HT1080 (cell line): Measurements from ENCODE around the gene ST6GALNAC1. TPM values are rescaled to one million over a fixed set of nuclear protein-coding genes. Genes with fewer than 3 reads are reported as not detected.
A peak's percentile ranks its signal among the peaks of the same experiment; 100 is the strongest.
"Not testable (repeated sequence)": the region's sequence is repeated elsewhere in the genome, so short reads cannot be mapped to it uniquely, and the experiment has no call there.

Experiments
- DNase-seq: peaks from one replicate; pipeline ENCODE4 v3.0.0-alpha.2; 2015; ENCODE audit warnings: low read depth
- total RNA-seq: library from RNA; depleted of rRNA; stranded (reverse); fragments of >200 nt; shearing (Covaris generic); gene quantifications from 2 replicates; pipeline ENCODE4 v1.2.3, GENCODE V29; 2014

Gene ST6GALNAC1
- total RNA-seq, 1 experiment from 2014 or later = not detected

DNA sequence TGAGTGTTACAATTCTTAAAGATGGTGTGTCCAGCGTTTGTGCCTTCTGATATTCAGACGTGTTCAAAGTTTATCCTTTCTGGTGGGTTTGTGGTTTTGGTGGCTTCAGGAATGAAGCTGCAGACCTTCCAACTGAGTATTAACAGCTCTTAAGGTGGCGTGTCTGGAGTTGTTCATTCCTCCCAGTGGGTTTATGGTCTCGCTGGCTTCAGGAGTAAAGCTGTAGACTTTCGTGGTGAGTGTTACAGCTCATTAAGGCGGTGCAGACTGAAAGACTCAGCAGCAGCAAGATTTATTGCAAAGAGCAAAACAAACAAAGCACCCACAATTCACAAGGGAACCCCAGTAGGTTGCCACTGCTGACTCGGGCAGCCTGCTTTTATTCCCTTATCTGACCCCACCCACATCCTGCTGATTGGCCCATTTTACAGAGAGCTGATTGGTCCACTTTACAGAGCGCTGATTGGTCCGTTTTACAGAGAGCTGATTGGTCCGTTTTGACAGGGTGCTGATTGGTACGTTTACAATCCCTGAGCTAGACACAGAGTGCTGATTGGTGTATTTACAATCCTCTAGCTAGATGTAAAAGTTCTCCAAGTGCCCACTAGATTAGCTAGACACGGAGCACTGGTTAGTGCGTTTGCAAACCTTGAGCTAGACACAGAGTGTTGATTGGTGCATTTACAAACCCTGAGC is 29.3 kb downstream of the ST6GALNAC1 start:
- DNase-seq = not testable (repeated sequence)

DNA sequence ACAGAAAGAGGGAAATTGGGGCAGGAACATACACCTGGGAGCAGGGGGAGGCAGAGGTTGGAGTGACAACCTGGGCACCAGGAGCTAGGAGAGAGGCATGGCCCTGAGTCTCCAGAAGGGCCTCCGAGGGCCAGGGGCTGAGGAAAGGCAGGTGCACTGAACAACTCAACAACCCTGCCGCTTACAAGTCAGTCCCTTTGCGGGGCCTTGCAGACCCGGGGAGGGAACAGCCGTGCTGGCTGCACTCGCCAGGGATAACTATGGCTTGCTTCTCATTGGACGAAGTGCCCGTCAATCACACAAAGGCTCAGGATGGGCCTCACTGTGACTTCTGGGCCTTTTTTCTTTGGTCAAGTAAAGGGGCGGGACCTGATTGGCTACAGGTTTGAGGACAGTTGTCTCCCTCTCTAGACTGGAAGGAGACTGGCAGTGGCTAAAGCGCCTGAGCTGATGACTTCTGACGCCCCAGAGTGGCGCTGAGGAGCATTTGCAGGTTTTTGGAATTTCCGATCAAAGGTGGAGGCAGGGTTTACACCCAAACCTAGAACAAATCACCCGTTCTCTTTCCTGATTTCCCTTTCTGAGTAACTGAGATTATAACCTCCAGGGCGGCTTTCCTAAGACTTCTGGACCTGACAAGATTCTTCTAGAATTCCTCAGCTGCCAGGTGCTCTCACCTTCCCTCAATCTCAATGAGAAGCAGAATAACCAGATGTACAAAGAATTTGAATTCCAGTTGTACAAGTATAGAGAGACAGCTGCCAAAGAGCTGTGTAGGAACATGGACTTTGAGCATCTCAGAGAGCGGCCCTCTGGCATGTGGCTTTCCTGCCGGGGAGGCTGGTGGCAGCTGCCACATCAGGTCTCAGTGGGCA is 30.3 kb downstream of the ST6GALNAC1 start:
- peak; percentile 36 for DNase-seq

DNA sequence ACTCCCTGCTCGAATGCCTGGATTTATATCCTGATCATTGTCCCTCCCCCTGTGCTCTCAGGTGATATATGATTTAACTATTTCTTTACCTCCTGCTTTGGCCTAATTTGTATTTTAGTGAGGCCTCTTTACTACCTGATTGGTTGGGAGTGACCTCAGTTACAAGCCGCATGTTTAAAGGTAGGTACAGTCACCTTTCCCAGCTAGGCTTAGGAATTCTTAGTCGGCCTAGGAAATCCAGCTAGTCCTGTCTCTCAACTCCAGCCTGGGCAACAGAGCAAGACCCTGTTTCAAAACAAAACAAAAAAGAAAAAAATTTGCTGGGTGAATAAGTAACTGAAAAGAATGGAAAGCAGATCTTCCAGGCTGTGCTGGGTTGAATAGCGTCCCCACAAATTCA is 31.1 kb downstream of the ST6GALNAC1 start:
- no peak for DNase-seq

DNA sequence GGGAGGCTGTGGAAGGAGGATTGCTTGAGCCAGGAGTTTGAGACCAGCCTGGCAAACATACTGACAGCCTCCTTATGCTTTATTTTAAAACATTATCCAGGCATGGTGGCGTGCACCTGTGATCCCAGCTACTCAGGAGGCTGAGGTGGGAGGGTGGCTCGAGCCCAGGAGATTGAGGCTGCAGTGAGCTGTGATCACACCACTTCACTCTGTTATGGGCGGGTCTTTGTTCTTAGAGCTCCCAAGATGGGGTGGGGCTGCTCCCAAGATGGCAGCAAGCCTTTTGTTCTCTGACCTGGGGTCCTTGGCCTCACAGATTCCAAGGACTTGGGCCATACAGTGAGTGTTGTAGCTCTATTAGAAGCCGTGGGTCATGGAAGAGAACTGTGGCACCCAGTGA is 31.8 kb downstream of the ST6GALNAC1 start:
- no peak for DNase-seq

DNA sequence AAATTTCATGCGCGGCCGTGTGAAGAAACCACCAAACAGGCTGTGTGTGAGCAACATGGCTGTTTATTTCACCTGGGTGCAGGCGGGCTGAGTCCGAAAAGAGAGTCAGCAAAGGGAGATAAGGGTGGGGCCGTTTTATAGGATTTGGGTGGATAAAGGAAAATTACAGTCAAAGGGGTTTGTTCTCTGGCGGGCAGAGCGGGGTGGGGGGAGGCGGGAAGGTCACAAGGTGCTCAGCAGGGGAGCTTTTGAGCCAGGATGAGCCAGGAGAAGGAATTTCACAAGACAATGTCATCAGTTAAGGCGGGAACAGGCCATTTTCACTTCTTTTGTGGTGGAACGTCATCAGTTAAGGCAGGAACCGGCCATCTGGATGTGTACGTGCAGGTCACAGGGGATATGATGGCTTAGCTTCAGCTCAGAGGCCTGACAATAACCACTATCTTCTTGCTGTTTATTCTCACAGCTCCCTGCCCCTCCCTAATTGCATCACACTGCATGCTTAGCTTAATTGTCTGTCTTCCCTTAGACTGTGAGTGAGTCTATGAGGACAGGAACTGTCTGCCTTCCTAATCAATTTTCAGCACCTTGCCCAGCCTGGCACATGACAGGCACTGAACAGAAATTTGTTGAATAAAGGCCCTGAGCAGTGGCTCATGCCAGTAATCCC is 32.3 kb downstream of the ST6GALNAC1 start:
- not testable (repeated sequence) for DNase-seq

DNA sequence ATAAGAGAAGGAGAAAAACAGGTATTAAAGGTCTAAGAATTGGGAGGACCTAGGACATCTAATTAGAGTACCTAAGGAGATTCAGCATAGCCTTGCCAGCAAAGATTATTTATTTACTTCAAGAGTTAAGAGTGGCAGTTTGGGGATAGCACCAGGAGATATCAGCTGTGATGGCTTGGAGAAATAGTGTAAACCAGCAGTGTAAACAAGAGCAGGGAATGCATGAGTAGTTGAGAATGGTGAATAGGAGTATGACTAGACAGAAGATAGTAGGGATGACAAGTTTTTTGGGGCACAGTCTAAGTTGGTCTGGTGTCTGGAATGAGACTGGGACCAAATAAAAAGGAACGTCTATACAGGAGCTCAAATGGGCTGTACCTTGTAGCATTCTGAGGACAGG is 36.9 kb downstream of the ST6GALNAC1 start:
- not testable (repeated sequence) for DNase-seq

DNA sequence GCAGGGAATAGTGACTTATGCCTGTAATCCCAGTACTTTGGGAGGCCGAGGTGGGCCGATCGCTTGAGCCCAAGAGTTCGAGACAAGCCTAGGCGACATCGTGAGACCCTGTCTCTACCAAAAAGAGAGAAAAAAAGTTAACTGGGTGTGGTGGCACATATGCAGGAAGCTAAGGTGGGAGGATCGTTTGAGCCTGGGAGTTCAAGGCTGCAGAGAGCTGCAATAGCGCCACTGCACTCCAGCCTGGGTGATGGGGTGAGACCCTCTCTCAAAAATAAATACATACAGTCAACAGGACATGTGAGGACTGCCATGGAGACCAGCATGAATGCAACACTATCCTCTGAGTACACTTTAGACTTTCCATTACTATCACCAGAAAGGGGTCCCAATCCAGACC is 42.5 kb downstream of the ST6GALNAC1 start:
- no peak for DNase-seq

DNA sequence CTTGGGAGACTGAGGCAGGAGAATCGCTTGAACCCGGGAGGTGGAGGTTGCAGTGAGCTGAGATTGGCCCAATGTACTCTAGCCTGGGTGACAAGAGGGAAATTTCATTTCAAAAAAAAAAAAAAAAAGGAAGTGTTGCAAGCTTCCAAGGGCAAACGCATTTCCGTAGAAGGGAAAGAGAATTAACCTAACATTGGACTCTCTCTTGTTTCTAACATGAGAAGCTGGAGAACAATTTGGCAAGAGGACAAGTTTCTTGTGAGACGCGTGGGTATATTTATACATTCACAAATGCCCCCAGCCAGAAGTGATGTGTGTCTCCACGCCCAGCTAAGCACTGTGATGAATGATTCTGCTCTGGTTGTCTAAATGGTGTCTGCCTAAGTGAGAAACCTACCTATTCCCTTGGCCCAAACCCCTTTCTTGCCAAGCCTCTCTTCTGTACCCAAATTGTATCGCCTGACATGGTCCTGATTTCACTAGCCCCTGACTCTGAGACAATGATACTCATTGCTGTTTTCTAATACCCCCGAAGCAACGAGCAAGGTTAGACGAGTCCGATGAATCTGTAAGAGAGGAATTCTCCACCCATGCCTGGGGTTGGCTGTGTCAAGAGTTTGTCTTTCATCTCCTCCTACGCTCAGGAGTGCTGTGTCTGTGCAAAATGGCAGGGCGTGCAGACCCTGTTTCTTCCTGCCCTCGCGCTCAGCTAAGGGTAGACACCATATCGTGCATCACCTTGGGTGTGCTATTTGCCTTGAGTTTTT is 43.7 kb downstream of the ST6GALNAC1 start:
- no peak for DNase-seq

DNA sequence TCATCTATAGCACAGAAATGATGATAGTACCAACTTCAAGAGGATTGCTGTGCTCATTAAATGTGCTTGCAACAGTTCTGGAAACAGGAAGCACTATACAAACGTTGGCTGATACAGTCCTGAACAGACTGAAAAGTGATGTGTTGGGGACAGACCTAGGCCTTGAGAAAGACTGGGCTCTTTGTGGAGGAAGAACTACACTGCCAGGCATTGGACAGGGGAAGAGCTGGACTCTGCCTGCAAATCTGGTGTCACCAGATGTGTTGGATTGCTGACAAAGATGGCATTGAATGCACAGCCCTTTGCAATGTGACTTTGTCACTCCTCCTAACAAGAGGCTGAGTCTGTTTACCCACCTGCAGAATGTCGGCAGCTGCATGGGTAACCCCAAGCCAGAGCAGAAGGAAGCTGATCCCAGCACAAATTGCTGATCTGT is 45.5 kb downstream of the ST6GALNAC1 start:
- DNase-seq = no peak

DNA sequence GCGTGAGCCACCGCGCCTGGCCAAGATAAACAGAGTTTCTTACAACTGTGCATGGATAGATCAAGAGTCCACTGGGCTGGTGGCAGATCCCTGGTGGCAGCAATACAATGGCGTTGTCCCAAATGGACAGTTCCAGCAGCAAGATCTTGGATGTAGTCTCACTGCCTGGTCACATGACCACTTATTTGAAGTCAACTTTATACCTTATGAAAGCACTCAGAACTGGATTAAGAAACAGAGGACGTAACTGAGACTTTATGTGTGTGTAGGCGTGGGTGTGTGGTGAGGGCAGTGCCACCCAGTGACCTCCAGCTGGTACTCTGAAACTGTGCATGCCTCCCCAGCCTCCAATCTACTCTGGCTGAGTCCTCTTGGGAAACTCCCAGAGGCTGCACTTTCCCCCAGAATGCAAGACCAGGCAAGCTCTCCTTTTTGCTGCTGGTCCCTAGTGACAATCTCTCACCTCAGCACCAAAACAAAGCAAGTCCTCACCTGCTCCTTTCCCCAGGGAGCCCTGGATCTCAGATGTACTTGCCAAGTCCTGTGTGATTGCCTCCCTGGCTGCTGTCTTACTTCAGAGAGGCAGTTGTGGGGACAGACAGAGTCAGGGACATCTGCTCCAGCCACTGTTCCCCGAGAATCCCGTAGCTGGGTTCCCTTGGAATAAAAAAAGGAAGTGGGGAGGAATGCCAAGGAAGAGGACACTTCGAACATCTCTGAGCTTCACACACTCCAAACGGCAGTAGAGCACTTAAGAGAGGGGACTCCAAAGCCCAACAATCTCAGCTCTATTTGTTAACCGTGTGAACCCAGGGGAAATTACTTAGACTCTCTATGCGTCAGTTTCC is 46.2 kb downstream of the ST6GALNAC1 start:
- DNase-seq = no peak

DNA sequence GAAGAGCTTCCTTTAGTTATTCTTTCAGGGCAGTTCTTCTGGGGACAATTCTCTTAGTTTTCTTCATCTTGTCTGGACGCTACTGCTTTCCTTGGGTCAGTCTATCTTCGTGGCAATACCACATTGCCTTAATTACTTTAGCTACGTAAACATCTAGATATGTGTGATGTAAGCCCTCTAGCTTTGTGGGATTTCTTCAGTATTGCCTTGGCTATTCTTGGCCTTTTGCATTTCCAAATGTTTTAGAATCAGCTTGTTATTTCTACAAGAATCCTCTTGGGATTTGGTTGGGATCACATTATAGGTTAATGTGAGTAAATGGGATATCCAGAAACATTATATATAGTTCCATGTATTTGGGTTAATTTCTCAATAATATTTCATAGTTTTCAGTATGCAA is 48.9 kb downstream of the ST6GALNAC1 start:
- no peak for DNase-seq

DNA sequence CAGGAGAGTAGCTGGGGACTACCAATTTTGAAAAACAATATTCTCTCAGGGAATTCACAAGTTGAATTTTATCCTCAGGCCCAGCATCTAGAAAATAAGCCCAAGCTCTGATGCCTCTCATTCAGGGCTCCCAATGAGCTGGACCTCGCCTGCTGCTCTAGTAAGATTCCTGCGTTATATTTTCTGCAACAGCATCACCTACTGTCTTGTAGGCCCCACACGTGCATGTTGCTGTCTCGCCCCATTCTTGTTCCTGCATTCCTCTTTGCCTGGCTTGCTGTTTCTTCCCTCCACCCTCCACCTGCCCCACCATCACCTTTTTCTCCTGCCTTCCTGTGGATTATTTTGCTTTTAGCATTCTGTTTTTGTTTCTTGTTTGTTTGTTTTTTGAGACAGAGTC is 49.6 kb downstream of the ST6GALNAC1 start:
- DNase-seq = no peak

DNA sequence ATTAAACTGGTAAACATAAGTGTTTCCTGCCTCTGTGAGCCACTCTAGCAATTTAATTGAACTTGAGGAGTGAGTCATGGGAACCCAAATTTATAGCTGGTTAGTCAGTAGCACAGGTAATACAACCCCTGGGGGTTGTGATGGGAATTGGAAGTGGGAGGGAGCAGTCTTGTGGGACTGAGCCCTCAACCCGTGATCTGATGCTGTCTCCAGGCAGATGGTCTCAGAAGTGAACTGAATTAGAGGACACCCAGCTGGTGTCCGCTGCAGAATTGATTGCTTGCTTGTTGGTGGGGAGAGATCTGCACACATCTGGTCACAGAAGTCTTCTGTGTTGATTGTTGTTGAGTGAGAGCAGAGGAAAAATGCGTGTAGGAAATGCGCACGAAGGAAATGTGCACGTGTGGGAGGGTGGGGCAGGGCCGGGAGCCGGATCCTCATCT is 50.2 kb downstream of the ST6GALNAC1 start:
- peak; percentile 60 for DNase-seq

DNA sequence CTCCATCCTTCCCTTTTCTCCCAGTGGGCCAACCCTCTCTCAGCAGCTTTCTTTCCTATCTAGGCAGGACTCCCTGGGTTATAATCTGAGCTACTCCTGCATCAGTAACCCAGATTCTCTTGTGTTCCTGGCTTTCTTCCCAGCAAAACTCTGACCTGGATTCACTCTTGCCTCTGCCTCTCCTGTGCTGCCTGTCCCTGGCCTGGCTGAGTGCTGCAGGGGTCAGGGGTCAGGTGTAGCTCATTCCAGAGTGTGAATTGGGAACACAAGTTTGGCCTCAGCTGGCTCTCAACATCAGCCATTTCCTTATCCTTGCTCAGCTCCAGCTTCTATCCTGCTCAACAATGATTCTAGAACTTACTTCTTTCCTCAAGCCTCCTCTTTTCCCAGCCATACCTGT is 55.4 kb downstream of the ST6GALNAC1 start:
- DNase-seq = no peak

DNA sequence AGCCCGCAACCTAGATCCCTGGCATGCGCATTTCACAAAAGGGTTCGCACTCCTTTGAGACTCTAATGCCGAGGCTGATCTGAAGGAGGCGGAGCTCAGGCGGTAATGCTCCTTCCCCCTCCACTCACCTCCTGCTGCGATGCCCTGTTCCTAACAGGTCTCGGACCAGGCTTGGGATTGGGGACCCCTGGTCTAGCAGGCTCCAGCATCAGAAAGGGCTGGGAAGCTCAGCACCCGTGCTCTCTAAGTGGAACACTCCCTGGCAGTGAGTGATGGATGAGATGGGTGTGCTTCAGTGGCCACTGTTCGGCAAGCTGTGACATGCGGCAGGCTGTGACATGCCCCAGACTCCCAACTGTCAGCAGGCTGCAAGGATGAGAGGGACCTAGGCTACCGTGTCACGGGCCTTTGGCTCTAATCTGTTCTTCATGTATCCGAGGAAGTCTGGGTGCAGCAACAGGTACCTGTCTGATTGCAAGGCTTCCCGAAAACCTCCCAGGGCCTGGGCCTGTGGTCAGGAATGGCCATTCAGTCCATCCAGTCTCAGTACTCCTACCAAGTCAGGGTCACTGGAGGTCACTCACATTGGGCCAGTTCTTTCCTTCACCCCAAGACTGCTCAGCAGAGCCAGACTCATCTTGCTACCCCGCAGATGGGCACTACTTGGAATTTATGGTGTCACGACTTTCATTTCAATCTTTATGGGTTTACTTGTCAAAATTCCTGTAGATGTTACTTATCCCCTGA is 56.6 kb downstream of the ST6GALNAC1 start:
- no peak for DNase-seq

DNA sequence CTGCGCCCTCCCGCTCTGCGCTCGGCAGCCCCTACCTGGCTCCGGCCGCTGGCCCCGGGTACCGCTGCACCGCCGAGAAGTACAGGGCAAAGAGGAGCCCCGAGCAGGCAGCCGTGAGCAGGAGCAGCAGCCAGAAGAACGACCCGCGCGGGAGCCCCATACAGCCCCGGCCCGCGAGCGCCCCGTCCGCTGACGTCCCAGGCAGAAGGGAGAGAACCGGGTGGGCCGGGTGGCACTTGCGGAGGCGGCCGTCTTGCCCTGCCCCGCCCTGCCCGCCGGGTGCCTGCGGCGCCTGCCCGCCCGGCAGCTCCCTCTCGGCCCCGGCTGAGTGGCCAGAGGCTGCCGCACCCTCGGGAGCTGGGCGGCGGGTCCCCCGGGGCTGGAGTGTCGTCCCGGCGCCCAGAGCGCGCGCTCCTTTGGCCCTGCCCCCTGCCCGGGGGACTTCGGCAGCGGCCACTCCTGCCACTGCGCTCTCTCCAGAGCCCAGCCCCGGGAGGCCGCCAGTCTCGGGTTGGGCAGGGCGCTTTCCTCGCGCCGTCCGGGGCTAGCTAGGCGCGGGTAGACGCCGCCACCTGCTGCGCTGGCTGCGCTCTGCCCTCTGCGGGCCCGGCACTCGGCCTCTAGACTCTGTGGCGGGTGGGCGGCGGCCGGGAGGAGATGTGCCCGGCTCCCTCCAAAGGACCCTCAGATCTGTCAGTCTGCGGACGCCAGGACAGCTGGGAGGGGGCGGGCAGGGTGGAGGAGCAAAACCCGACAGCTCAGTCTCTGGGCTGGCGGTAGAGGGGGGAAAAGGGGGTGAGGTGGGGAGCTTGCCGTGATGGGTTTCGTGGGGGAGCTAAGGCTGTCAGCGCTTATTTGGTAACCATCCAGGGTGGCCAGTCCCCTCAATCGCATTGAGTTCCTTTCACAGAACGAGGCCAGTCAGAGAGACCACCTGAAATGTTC is 57.6 kb downstream of the ST6GALNAC1 start, which contains the start of gene ST6GALNAC2:
Gene ST6GALNAC2, minus strand, starts transcription at position 212 of the 945 bp plus-strand sequence. Its CDS starts 52 bp downstream, at position 160.
- DNase-seq = no peak

DNA sequence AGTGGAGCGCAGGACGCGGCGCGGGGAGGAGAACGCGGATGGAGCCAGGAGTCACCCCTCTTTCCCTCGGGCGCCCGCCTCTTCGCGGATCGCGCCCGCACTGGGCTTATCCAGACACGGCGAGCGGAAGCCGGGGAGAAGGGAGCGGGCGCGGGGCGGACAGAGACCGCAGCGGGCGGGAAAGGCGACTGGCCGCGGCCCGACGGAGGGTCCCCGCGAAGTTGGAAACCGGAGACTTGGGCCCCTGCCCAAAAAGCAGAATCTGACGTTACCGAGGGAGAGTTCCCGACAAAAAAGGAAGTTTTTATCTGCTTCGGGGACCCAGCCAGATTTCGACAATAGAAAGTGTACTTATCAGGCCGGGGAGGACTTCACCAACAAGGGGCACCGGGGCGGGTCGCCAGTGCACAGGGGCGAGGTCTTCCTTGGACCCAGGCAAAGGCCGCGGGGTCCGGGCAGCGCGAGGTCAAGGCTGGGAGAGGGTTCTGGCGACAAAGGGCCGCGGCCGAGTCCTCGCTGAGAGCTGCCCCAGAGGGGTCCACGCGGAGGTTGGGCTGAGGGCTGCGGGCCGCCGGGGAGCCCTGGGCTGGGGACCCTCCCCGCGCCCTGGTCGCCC is 58.4 kb downstream of the ST6GALNAC1 start:
- no peak for DNase-seq
